GM19035 (cell line): ENCODE results near the gene PHACTR2.

Experiments used
- ATAC-seq: cut with Tn5 transposase; IDR thresholded peaks from one replicate; pipeline ENCODE4 v1.9.1; 2021; ENCODE audit not compliant: unreplicated experiment

The PHACTR2 gene

GRCh38 chr6:143802833-143803565 lies 125.2 kb downstream of the PHACTR2 start:
- ATAC-seq, result no peak

GRCh38 chr6:143803769-143804568 lies 126.2 kb downstream of the PHACTR2 start:
- ATAC-seq, result no peak

GRCh38 chr6:143804835-143805239 lies 127.1 kb downstream of the PHACTR2 start:
- no peak for ATAC-seq

GRCh38 chr6:143806282-143807102 lies 128.7 kb downstream of the PHACTR2 start:
- no peak for ATAC-seq

GRCh38 chr6:143807103-143807772 lies 129.5 kb downstream of the PHACTR2 start:
- no peak for ATAC-seq

GRCh38 chr6:143810745-143811144 lies 133.0 kb downstream of the PHACTR2 start:
- no peak for ATAC-seq

- no peak for ATAC-seq
Measured at GRCh38 chr6:143811501-143812157, 133.9 kb downstream of the PHACTR2 start.

GRCh38 chr6:143817621-143818020 lies 139.9 kb downstream of the PHACTR2 start:
- ATAC-seq, result no peak

- no peak for ATAC-seq
Measured at GRCh38 chr6:143821359-143821758, 143.6 kb downstream of the PHACTR2 start.

GRCh38 chr6:143822584-143823024 lies 144.8 kb downstream of the PHACTR2 start:
- ATAC-seq, result no peak

- ATAC-seq, result no peak
Measured at GRCh38 chr6:143823548-143823947, 145.8 kb downstream of the PHACTR2 start.

- no peak for ATAC-seq
Measured at GRCh38 chr6:143828572-143828971, 150.8 kb downstream of the PHACTR2 start.

GRCh38 chr6:143836150-143836549 lies 158.4 kb downstream of the PHACTR2 start:
- ATAC-seq, result no peak

- ATAC-seq, result no peak
Measured at GRCh38 chr6:143838395-143838794, 160.6 kb downstream of the PHACTR2 start.

- no peak for ATAC-seq
Measured at GRCh38 chr6:143839196-143839595, 161.4 kb downstream of the PHACTR2 start.

- ATAC-seq, result no peak
Measured at GRCh38 chr6:143840595-143841265, 163.0 kb downstream of the PHACTR2 start.

GRCh38 chr6:143842461-143842901 lies 164.7 kb downstream of the PHACTR2 start:
- ATAC-seq, result peak; percentile 16

GRCh38 chr6:143842902-143843676 lies 165.3 kb downstream of the PHACTR2 start, which contains the start of gene LTV1:
TSS of gene LTV1 (plus strand) at chr6:143843338. CDS start at chr6:143843478, 140 bp downstream.
- peak; percentile 100 for ATAC-seq

GRCh38 chr6:143843677-143843999 lies 165.9 kb downstream of the PHACTR2 start:
- peak; percentile 16 for ATAC-seq
